Islet of Langerhans (tissue), 1 donor: ENCODE measurements around the gene KHDRBS2.
A peak's percentile ranks its signal among the peaks of the same experiment; 100 is the strongest.

Source experiments
- FAIRE-seq: peaks from one replicate; lab custom pipeline; 2011; peaks lifted over from hg19 to GRCh38; lab: Jason Lieb, UNC

Gene KHDRBS2

DNA sequence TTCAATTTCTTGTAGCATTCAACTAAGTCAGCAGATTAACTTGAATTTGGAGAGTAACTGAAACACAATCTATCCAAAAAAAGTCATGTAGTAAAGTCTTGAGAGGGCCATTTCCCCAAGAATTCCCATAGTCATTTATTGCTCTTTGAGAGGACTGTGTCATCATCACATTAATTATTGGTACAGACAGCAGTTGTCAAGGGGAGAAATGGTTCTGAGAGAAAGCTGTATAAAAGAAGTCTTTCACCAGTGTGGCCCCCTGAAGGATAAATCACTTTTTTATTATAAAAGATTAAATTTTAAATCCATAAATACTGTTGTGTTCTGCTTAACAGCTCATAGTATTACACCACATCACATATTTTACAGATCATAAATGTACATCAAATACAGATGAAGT lies 111.5 kb downstream of the KHDRBS2 start:
- FAIRE-seq = no peak

DNA sequence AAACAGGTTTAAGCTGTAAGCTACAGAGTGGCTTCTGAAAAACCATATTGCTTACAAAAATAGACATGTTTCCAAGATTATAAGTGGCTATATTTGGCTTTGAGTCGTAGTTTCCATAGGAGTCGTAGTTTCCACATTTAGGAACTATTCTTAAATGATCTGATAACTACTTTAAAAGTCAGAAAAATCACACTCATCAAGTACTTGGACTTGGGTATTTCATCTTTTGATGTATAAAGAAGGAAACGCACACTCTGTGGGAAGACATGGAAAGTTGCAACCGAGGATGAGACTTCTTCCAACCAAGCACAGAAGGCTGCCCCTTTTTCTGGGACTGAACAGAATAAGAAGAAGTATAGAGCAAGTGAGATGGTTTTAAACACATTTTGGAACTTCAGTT lies 118.3 kb downstream of the KHDRBS2 start:
- FAIRE-seq = no peak

DNA sequence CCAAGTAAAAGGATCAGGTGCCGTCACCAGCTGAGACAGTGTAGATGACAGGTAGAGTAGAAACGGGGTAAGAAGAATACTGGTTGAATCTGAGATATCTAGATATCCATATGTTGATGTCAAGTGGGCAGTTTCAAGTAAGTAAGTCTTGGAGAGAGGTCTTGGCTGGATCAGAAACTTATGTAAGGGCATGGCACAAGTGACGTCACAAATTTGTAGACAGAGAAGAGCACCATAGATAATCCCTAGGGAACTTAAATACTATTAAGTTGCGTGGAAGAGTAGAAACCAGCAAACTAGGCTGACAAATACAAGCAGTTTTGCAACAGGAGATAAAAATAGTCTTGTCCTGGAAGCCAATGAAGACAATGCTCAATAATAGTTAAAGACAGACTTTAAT lies 123.2 kb downstream of the KHDRBS2 start:
- no peak for FAIRE-seq

DNA sequence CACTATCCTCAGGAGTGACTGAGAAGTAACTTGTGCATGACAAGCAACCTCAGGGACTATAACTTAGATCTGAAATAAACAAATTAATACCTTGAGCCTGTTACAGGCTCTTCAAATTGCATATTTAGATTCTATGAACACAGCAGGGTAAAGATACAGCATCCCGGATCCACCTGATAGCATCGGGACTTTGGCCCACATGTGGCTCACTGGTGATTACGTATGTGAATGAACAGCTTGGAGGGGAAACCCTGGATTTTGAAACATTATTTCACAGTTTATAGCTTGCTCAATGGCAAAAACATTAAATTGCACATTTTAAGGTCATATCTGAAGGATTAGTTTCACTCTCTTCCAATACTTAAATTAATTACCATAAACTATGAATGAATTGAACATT lies 133.2 kb downstream of the KHDRBS2 start:
- no peak for FAIRE-seq

DNA sequence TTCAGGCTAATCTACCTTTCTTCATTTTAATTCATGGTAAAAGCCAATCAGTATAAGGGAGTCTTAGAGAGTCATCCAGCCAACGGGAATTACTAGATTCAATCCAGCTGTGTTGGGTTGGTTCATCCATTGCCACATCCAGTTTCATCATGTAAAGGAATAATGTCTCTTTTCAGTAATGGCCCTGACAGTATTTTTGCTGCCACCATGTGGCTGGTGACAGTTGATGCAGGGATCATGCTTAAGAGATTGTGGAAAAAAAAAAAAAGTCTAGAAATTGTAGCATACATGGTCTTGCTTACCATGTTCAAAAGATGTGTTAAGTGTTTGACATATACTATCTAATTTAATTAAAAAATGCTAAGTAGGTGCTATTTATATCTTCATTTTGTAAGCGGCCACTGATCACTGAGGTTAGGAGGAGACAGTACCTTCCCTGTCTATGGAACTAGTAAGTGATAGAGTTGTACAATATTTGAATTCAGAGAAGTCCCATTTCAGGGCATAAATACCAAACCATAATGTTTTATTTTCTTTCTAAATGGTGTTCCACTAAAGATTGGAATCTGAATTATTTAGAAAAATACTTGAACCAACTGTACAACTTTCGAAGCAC lies 135.9 kb downstream of the KHDRBS2 start:
- peak; percentile 95 for FAIRE-seq

DNA sequence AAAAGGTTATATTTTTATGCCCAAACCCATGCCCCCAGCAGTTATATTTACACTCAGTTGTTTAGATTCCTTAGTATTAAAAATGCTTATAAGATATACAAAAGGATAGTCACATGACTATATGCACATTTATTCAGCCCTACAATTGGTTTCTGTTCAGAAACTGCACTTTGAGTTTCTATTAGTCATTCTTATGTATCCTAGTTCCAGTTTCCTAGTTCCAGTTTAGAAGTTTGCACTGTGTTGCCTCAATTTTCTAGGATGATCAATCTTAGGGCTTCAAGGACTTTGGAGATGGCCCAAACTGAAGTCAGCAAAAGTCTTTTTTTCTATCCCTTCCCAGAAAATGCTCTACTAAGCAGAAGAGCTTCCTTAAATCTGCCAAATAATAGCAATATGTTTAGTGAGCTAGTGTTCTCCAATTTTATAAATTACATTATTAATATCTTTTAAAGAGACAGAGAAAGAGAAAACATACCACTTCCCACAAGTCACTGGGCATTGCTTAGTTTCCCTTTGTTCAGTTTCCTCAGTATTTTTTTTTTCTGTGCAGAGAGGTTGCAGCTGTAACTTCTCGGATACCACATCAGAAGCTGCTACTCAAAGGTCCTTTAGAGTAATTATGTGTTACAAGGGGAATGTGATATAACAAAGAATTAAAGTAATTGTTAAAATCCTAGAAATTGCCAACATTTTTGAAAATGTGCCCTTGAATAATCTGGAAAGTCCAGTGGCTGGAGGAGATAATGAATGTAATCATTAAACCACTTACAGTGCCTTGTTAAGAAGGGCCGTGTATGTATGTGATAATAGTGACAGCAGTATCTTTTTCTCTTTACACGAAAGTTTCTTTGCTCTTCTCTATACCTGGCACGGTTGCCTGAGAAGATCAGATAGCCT lies 138.8 kb downstream of the KHDRBS2 start:
- FAIRE-seq = no peak

DNA sequence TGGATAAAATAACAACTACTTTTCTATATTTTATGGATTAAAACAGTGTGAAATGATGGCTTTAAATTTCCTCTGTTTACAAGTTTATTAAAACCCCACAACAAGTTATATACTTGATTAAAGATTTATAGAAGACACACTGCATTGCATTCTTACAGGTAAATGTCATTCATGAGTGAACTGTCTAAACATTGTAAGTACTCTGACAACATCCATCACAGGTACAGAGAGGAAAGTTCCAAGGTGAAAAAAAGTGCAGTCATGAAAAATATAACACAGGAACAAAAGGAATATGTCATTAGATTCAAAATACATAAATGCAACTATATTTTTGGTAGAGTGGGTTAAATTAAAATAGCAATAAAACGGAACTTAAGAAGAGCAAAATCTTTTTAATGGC lies 156.9 kb downstream of the KHDRBS2 start:
- FAIRE-seq = no peak

DNA sequence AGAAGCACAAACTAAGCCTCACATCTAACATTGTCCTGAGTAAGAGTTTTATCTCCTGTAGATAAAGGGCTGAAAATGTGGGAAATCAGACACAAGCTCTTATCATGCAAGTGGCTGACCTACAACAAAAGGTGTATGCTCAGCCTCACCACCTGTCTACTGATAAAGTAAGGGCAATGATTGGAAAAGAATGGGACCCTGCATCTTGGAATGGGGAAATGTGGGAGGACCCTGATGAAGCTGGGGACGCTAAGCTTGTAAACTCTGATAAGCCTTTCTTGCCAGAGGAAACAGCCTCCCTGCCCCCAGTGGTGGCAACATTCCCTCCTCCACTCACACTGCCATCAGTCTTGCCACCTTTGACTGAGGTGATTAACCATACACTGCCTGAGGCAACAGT lies 166.6 kb downstream of the KHDRBS2 start:
- FAIRE-seq = no peak

DNA sequence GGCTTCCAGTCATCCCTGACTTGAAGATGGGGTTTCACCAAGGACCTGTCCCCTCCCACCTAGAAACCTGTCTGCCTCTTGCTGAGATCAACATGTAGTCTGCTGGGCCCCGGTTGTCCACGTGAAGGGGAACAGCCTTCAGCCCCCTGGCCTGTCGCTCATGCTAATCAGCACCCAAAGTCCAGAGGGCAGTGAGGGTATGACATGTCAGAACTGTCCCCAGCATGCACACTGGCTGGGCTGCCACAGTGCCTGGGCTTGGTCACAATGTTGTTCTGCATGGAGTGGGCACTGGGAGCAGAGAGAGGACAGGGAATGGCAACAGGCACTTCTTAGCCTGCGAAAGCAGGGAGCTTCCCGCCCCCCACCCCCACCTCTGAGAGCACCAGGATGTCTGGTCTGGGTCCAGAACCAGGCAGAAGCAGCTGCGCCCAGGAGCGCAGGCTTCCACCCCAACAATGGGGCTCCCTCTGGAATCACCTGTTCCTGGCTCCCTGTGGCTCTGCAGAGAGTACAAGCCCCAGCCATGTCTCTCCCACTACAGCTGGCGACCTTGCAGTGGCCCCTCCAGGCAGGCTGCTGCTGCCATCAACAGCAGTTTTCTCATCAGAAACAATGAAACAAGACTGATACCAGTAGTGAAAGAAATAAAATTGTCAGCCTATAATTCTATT lies 182.7 kb downstream of the KHDRBS2 start:
- no peak for FAIRE-seq

DNA sequence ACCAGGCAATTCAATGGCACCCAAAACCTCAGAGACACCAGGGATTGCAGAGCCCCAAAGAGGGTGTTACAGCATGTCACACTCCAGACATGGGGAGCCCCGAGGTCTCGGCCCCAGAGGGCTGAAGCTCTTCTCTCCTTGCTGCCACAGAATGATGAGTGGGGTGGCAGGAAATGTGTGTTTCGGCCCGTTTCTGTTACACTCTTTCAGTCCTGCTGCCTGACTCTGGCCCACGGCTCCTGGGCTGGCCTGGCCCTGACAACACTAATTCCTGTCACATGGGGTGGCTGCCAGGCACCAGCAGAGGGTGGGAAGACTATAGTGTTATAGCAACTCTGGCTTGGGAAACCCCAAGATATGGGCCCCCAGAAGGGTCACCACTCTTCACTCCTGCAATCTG lies 183.6 kb downstream of the KHDRBS2 start:
- no peak for FAIRE-seq

DNA sequence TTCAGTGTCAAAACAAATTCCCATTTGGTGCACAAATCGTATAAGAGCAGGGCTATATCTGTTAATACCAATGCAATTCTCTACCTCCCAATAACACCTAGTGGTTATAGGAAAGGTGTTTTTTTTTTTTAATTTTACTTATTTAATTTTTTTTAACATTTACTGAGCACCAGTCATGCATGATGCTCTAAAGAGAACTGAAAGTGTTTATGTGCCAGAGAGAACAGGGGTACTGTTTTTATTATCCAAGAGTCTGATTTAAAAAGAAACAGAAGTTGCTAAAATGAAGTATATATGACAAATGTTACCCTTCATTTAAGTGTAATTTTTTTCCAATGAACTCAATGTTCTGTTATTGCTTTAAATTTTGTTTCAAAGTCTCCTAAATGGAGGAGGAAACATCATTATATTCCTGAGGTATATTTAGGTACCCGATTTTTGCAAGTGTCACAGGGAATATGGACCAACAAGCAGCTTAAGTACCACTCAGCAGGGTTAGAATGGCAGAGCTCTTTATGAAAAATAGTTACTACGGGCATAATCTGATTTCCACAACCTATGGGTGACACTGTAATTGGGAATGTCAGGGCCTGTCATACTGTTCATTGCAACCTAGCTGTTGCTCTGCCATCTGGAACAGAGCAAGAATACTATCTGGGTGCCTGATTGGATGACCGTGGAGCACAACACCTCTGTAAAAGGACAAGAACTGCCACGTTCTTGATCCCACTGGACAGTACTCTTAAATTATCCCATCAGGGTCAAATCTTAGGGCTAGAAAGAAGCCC lies 195.4 kb downstream of the KHDRBS2 start:
- no peak for FAIRE-seq

DNA sequence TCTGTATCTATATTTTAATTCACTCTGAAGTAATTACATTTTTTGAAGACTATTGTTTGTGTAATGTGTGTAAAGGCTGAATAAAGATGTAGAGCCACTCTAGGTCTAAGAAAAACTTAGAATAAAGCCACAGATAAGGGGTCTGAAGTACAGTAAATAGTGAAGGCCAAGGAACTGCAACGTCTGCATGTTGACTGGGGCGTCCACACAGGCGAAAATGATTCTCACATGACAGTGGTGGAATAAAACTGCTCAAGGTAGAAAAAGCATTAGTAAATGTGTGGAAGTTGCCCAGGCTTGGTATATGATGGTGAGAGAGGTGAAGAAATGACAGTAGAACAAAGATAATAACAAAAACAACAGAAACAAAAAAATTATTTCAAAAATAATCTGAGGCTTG lies 196.2 kb downstream of the KHDRBS2 start:
- FAIRE-seq = no peak

DNA sequence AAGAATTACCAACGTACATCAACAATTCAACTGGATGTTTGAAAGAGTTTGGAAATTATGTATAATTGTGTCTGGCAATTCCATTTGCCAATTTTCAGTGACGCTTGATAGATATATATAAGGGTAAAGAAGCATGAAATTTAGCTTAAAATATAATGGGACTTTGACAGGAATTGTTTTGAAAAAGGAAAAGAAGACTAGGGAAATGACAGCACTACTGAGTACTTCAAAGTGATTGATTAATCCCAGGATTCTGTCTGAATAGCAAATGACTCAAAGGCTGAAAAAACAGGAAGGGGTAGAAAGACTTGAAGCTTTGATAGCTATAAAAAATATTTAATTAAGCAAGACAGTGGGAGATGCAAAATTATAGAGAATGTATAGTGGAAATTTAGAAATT lies 200.0 kb downstream of the KHDRBS2 start:
- no peak for FAIRE-seq

DNA sequence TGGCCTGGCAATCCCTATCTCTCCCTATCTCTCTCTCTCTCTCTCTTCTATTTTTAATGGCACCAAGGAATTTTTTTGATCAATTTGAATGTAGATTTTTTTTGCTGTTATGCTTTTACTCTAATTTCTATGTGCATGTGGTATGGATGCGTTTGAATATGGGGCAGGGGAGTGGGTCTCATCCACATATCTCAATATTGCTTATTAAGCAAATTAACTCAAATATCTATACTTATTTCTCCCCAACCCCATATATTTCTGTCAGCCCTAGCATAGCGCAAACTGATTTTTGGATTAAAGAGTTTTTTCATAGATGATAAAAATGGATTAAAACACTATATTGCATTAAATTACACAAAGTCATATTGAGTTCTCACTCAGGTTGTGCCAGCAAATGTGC lies 210.2 kb downstream of the KHDRBS2 start:
- no peak for FAIRE-seq

DNA sequence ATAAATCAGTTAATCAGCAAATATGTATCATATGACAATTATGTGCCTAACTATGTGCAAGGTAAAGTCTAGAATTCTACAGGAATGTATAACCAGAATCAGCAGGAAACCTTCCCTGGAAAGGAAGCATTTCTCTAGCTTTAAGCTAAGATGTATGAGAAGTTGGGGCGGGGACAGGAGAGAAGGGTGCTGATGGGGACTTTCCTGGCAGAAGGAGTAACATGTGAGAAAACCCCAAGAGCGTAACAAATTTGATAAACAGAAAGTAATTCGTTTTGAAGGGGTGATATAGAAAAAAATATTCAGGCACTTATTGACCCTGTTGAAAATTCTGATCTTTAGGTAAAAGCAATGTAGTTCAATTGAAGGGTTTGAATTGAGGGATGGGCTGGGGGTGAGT lies 226.1 kb downstream of the KHDRBS2 start:
- no peak for FAIRE-seq

DNA sequence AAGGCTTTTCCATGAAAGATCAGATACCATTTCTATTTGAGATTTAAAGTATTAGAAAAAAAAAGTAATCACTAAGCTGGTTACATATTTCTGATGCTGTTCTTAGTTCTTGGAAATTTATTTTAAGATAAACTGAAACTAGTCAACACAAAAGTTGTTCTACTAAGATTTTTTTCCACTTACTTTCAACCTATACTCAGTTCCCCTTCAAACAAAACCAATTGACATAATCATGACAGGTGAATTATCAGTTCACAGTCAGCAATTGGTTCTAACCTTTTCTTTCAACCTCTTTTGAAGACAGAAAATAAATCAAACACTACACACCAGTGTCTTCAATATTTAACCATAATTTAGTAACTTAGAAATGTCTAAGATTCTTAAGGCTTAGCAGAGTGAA lies 228.7 kb downstream of the KHDRBS2 start:
- FAIRE-seq = no peak

DNA sequence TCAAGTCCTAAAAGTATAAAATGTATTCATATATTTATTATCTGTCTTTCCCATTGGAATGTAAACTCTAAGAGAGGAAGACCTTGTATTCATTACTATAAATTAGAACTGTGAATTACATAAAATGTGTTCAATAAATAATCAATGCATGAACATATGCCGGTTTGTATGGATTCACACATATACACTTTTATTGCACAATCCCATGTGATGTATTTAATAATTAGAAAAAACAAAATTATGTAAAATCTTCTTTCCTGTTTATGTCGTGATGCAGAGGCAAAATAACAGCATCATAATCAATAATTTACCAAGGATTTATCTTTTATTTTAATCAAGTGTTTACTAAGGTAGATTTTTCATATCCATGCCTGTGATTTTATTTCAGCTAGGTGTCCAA lies 240.5 kb downstream of the KHDRBS2 start:
- no peak for FAIRE-seq

DNA sequence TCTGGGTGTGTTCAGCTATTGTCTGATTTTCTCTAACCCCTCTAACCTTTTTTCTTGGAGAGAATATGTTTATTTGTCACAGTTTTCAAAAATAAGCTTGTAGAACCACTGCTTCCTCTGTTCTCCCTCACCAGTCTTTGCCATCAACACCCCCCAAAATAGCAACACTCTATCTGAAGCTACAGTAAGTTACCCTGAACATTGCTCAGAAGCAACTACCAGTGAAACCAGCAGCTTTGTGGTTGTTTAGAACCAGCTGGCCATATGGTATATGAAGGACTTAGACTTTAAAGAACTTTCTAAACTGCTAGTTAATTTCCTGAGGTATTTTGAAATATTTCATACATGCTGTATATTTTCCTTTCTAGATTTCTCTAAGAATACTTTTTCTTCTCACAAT lies 242.9 kb downstream of the KHDRBS2 start:
- no peak for FAIRE-seq

DNA sequence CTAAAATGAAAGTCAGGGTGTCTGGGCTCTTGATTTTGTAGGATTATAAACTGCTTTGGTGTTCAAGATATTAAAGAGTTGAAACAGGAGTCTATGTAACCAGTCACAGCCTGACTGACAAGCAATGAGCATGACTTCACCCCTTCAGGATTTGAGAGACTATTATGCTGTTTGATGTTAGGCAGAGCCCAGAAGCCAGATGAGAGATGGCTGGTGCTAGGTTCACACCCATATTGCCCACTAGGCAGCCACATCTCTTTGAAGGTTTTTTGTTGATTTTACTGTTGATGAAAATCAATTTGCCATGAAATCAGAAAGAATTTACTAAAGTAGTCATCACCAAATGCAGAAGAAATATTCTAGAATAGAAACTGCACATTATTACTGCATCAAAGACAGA lies 243.6 kb downstream of the KHDRBS2 start:
- FAIRE-seq = no peak

DNA sequence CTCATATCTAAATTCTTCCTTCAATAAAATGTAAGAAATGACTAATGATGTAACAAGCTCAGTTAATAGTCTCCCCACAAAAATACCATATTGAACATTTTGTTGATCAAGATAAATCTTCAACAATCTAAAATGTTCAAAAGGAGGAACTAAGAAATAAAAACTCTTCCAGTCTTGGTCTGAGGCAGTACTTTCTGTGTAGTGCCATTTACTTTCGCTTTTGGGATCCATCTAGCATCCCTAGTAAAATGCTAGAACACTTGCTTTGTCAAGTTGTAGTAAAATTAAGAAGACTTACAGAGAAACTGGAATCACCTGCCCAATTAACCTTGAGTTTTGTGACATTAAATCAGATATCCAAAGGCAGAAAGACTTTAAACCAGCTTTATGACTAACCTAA lies 246.4 kb downstream of the KHDRBS2 start:
- no peak for FAIRE-seq

DNA sequence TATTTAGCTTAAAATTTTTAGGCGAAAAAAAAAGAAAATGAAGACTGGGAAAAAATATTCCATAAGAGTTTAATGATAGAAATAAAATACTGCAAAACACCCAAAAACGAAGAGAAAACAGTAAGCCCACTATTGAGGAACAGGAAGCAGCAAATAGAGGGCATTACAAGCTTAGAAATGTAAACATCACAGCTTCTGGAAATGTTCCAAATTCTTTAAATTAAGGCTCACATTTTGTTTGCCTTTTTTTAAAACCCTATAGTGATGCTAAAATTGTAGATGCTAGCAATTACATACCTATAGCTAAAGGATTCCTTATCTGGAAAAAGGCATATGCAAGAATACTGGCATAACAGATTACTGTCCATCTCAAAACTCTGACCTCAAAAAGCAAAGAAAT lies 248.6 kb downstream of the KHDRBS2 start:
- FAIRE-seq = no peak

DNA sequence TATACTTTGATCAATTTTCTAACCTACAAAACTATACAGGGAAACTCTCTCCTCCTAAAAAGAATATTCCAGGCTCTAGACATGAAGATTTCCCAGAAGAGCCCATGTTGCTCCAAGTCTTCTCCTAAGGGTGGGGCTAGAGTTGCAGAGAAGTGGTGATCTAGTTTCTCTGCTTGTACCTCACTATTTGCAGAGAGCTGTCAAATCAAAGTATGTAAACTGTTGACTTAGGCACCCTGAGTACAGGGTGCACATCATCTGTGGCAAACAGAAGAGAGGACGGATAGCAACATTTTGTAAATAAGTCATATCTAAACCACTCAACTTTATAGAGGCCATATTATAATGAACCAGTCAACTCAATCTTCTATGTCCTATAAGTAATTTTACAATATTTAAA lies 250.1 kb downstream of the KHDRBS2 start:
- no peak for FAIRE-seq

DNA sequence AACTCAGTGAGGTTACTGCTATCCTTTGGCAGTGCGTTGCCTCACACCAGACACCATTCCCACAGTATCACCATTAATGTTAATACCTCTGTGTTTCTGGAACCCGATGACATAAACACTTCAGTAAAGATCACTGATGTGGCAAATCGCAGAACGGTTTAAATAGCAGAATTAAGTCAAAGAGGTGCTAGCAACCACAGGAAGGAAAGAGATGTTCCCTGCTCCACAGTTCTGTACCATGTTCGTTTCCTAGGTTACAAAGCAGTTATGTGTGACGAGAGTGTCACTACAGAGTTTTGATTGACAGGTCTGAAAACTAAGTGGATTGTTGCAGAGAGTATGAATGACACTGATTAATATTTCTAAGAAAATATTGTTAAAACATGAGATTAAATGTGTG lies 272.3 kb downstream of the KHDRBS2 start:
- no peak for FAIRE-seq
